Measurements from ENCODE around the gene KCNIP1.

- TF ChIP-seq, protein P1, sequence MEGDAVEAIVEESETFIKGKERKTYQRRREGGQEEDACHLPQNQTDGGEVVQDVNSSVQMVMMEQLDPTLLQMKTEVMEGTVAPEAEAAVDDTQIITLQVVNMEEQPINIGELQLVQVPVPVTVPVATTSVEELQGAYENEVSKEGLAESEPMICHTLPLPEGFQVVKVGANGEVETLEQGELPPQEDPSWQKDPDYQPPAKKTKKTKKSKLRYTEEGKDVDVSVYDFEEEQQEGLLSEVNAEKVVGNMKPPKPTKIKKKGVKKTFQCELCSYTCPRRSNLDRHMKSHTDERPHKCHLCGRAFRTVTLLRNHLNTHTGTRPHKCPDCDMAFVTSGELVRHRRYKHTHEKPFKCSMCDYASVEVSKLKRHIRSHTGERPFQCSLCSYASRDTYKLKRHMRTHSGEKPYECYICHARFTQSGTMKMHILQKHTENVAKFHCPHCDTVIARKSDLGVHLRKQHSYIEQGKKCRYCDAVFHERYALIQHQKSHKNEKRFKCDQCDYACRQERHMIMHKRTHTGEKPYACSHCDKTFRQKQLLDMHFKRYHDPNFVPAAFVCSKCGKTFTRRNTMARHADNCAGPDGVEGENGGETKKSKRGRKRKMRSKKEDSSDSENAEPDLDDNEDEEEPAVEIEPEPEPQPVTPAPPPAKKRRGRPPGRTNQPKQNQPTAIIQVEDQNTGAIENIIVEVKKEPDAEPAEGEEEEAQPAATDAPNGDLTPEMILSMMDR (IDR thresholded peaks at IDR 0.05), result no peak
- no peak for TF ChIP-seq POLR2A (IDR thresholded peaks at IDR 0.05)
Observed at GRCh38 chr5:170678811-170679210, 175.0 kb downstream of the KCNIP1 start.

Measured in heart left ventricle (tissue), 13 donors.